Measurements from ENCODE around the gene UMOD. TPM values are rescaled to one million over a fixed set of nuclear protein-coding genes. Genes with fewer than 3 reads are reported as not detected.

Gene UMOD
- total RNA-seq, 1 donor from 2014 or later: not detected

GRCh38 chr16:20364051-20364450 is 11.5 kb upstream of the UMOD start:
- DNase-seq (ENCODE audit: low read depth in 2 of 2): no peak

- no peak for DNase-seq (ENCODE audit: low read depth in 2 of 2)
These were observed 10.7 kb upstream of the UMOD start for GRCh38 chr16:20363191-20363590.

- DNase-seq (ENCODE audit: low read depth in 2 of 2): peak in 1 of 2 donors; percentile 22
These were observed 7.5 kb upstream of the UMOD start for GRCh38 chr16:20359997-20360396.

GRCh38 chr16:20355114-20355782 is 2.7 kb upstream of the UMOD start:
- no peak for DNase-seq (ENCODE audit: low read depth in 2 of 2)

- no peak for DNase-seq (ENCODE audit: low read depth in 2 of 2)
These were observed 864 bp upstream of the UMOD start for GRCh38 chr16:20353379-20353778.

GRCh38 chr16:20349615-20350014 is 2.9 kb downstream of the UMOD start:
- no peak for DNase-seq (ENCODE audit: low read depth in 2 of 2)

GRCh38 chr16:20348365-20349185 is 3.9 kb downstream of the UMOD start:
- peak in 1 of 2 donors; percentile 45 for DNase-seq (ENCODE audit: low read depth in 2 of 2)

- DNase-seq (ENCODE audit: low read depth in 2 of 2): no peak
These were observed 4.7 kb downstream of the UMOD start for GRCh38 chr16:20347666-20348364.

- DNase-seq (ENCODE audit: low read depth in 2 of 2): no peak
These were observed 7.9 kb downstream of the UMOD start for GRCh38 chr16:20344611-20345010.

- DNase-seq (ENCODE audit: low read depth in 2 of 2): no peak
These were observed 12.8 kb downstream of the UMOD start for GRCh38 chr16:20339744-20340143.

- no peak for DNase-seq (ENCODE audit: low read depth in 2 of 2)
These were observed 15.6 kb downstream of the UMOD start for GRCh38 chr16:20336955-20337354.

GRCh38 chr16:20334396-20334795 is 18.1 kb downstream of the UMOD start:
- DNase-seq (ENCODE audit: low read depth in 2 of 2): no peak

GRCh38 chr16:20333120-20333519 is 19.4 kb downstream of the UMOD start:
- no peak for DNase-seq (ENCODE audit: low read depth in 2 of 2)

GRCh38 chr16:20332411-20332810 is 20.1 kb downstream of the UMOD start:
- no peak for DNase-seq (ENCODE audit: low read depth in 2 of 2)

- DNase-seq (ENCODE audit: low read depth in 2 of 2): no peak
These were observed 20.9 kb downstream of the UMOD start for GRCh38 chr16:20331635-20332034.

GRCh38 chr16:20329392-20330138 is 22.9 kb downstream of the UMOD start:
- no peak for DNase-seq (ENCODE audit: low read depth in 2 of 2)

- DNase-seq (ENCODE audit: low read depth in 2 of 2): no peak
These were observed 25.0 kb downstream of the UMOD start, which contains the start of gene GP2 for GRCh38 chr16:20327444-20328041. GP2 (minus strand) TSS chr16:20327513; CDS start chr16:20326431, 1,082 bp downstream.

- DNase-seq (ENCODE audit: low read depth in 2 of 2): no peak
These were observed 26.2 kb downstream of the UMOD start for GRCh38 chr16:20326321-20326720.

GRCh38 chr16:20325005-20325404 is 27.5 kb downstream of the UMOD start:
- no peak for DNase-seq (ENCODE audit: low read depth in 2 of 2)

- no peak for DNase-seq (ENCODE audit: low read depth in 2 of 2)
These were observed 28.9 kb downstream of the UMOD start for GRCh38 chr16:20323591-20324117.

GRCh38 chr16:20322696-20323095 is 29.8 kb downstream of the UMOD start:
- no peak for DNase-seq (ENCODE audit: low read depth in 2 of 2)
